Mammary epithelial cell (primary cell): Measurements from ENCODE around the gene SPATC1L.

Experiments
- CTCF ChIP-seq, 2 donors: IDR thresholded peaks in 1 of 2; conservative IDR thresholded peaks in 1 of 2; 2 replicates each; pipeline ENCODE4 v1.5.1; 2011 to 2012; ENCODE audit warnings: inconsistent platforms in 2 of 2, low read length in 2 of 2, mild to moderate bottlenecking in 2 of 2, control low read depth in 1 of 2, low read depth in 1 of 2; ENCODE audit not compliant: insufficient read depth in 1 of 2; ENCODE audit errors: extremely low read depth in 1 of 2
- EZH2 ChIP-seq: IDR thresholded peaks from 2 replicates; pipeline ENCODE4 v1.6.1; 2012; ENCODE audit warnings: low read length, inconsistent platforms, borderline replicate concordance

- TF ChIP-seq CTCF (conservative IDR thresholded peaks at IDR 0.05 in 1 of 2, IDR thresholded peaks at IDR 0.05 in 1 of 2; ENCODE audit: extremely low read depth in 1 of 2, insufficient read depth in 1 of 2, low read depth in 1 of 2, low read length in 2 of 2) (no peak), EZH2 (no peak)
Observed at GRCh38 chr21:46184625-46185555, 631 bp upstream of the SPATC1L start.
